Measurements from ENCODE around the gene CHPT1. TPM values are rescaled to one million over a fixed set of nuclear protein-coding genes. Genes with fewer than 3 reads are reported as not detected.
"Not testable (repeated sequence)": the region's sequence is repeated elsewhere in the genome, so short reads cannot be mapped to it uniquely, and the experiment has no call there.

Gene CHPT1
- total RNA-seq, 1 donor from 2014 or later: 86.1 TPM

DNA sequence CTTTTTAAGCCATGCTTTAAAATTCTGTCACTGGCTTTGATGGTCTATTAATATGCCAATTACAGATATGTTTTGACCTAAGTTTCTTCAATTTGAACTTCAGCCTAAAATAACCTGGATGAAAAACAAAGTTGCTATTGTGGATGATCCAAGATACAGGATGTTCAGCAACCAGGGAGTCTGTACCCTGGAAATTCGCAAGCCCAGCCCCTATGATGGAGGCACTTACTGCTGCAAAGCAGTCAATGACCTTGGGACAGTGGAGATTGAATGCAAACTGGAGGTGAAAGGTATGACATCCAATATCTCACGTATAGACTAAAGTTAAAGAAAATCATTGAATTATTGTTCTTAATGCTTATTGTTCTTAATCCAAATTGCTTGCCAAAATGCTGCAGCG lies 17.2 kb upstream of the CHPT1 start:
- intact Hi-C loops (cut with DNase I): no loop called here
- DNase-seq (ENCODE audit: low spot score): no peak

GRCh38 chr12:101680647-101681046 lies 16.8 kb upstream of the CHPT1 start:
- intact Hi-C loops (cut with DNase I): no loop called here
- DNase-seq (ENCODE audit: low spot score): no peak

DNA sequence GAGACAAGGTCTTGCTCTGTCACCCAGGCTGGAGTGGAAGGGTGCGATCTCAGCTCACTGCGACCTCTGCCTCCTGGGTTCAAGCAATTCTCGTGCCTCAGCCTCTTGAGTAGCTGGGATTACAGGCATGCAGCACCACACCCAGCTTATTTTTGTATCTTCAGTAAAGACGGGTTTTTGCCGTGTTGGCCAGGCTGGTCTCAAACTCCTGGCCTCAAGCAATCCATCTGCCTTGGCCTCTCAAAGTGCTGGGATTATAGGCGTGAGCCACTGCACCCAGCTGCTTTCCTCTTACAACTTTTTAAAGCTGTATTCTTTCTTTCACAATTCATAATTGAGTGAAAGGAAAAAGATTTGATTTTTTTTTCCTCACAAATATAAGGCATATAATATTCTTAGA lies 15.8 kb upstream of the CHPT1 start:
- intact Hi-C loops (cut with DNase I); DNase-seq (ENCODE audit: low spot score): not testable (repeated sequence)

DNA sequence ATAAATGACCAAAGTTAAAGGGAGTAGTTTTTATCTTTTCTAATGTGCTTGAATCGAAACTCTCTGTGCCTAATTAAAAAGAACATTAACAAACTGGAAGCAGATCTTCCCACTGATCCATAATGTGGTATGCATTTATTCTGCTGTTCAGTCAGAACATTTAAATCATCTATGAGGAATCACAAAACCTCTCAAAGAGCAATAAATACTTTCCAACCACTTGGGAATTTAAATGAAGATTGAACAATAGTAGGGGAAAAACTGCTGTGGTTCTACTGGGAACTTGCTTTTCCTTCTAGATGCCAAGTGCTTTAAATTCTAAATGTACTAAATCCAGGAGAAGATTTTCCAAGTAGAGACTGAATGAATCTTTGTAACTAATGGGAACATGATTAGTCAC lies 12.3 kb upstream of the CHPT1 start:
- intact Hi-C loops (cut with DNase I): no loop called here
- DNase-seq (ENCODE audit: low spot score): no peak

- no peak for DNase-seq (ENCODE audit: low spot score)
- intact Hi-C loops (cut with DNase I): no loop called here
These were observed 11.3 kb upstream of the CHPT1 start for GRCh38 chr12:101686176-101686575.

GRCh38 chr12:101690544-101691098 lies 6.8 kb upstream of the CHPT1 start:
- DNase-seq (ENCODE audit: low spot score): no peak
- intact Hi-C loops (cut with DNase I): no loop called here

- DNase-seq (ENCODE audit: low spot score): no peak
- intact Hi-C loops (cut with DNase I): no loop called here
These were observed 5.8 kb upstream of the CHPT1 start for GRCh38 chr12:101691503-101692096.

DNA sequence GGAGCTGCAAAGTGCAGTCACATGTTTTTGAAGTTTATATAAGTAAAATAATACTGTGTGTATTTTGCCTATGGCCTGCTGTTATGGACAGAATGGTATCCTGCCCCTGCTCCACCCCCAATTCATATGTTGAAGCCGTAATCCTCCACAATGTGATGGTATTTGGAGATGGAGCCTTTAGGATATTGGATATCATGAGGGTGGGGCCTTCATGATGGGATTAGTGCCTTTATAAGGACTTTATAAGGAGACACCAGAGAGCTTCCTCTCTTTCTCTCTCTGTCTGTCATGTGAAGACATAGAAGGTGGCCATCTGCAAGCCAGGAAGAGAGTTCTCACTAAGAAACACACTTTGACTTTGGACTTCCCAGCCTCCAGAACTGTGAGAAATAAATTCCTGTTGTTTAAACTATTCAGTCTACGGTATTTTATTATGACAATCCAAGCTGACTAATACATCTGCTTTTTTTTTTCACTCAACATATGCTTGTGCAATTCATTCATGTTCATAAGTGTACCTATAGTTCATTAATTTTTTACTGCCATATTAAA lies 3.1 kb upstream of the CHPT1 start:
- intact Hi-C loops (cut with DNase I): no loop called here
- no peak for DNase-seq (ENCODE audit: low spot score)

- no peak for DNase-seq (ENCODE audit: low spot score)
- intact Hi-C loops (cut with DNase I): loop anchor here (5.0 kb wide), 2 partner anchors 137 to 288 kb away; partner anchors contain the start of genes ARL1 and GNPTAB
These were observed 2.5 kb upstream of the CHPT1 start for GRCh38 chr12:101694986-101695385.

- DNase-seq (ENCODE audit: low spot score): no peak
- intact Hi-C loops (cut with DNase I): loop anchor here (5.0 kb wide), 2 partner anchors 137 to 288 kb away; partner anchors contain the start of genes ARL1 and GNPTAB
These were observed 1.7 kb upstream of the CHPT1 start for GRCh38 chr12:101695706-101696105.

GRCh38 chr12:101696251-101697196 lies 916 bp upstream of the CHPT1 start:
- intact Hi-C loops (cut with DNase I): loop anchor here (5.0 kb wide), 2 partner anchors 136 to 289 kb away; partner anchors contain the start of genes ARL1 and GNPTAB

DNA sequence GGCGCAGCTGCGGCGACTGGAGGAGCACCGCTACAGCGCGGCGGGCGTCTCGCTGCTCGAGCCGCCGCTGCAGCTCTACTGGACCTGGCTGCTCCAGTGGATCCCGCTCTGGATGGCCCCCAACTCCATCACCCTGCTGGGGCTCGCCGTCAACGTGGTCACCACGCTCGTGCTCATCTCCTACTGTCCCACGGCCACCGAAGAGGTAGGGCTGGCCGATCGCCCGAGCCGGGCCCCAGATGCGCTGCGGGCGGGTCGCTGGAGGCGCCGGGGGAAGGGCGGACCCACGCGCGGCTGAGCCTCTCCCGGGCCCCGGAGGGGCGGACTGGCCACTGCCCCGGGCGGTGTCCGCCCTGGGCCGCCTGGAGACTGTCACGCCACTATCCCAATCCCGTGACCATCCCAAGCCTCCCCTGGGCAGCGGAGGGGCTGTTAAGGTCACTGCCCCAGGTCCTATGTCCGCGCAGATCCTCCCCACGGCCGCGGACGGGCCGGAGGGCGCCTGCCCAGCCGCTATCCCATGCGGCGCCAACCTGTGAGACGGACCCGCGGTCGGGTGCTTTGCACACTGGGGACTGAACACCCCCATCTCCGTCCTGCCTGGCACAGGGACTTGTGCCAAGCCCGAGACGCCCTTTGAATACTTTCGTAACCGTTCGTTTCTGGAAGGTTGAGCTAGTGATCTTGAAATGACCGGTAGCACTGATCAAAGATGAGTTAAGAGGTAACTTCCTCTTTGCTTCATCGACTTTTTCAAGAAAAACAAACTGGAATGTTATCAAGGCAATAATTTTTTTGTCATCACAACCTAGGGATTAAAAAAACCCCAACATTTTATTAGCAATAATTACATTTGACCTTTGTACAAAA lies 725 bp downstream of the CHPT1 start:
- peak; percentile 82 for DNase-seq (ENCODE audit: low spot score)
- intact Hi-C loops (cut with DNase I): loop anchor here (5.0 kb wide), 2 partner anchors 134 to 291 kb away; partner anchors contain the start of genes ARL1 and GNPTAB

More at GRCh38 chr12:101696251-101697196, 916 bp upstream of the CHPT1 start:
- DNase-seq (ENCODE audit: low spot score): peak; percentile 79

- intact Hi-C loops (cut with DNase I): loop anchor here (5.0 kb wide), 2 partner anchors 133 to 292 kb away; partner anchors contain the start of genes ARL1 and GNPTAB
- no peak for DNase-seq (ENCODE audit: low spot score)
These were observed 1.4 kb downstream of the CHPT1 start for GRCh38 chr12:101698800-101699347.

GRCh38 chr12:101700299-101700820 lies 2.9 kb downstream of the CHPT1 start:
- intact Hi-C loops (cut with DNase I): no loop called here
- DNase-seq (ENCODE audit: low spot score): no peak

- DNase-seq (ENCODE audit: low spot score): no peak
- intact Hi-C loops (cut with DNase I): no loop called here
These were observed 6.0 kb downstream of the CHPT1 start for GRCh38 chr12:101703487-101703886.

- no peak for DNase-seq (ENCODE audit: low spot score)
- intact Hi-C loops (cut with DNase I): no loop called here
These were observed 9.0 kb downstream of the CHPT1 start for GRCh38 chr12:101706403-101706802.

- intact Hi-C loops (cut with DNase I): no loop called here
- no peak for DNase-seq (ENCODE audit: low spot score)
These were observed 9.8 kb downstream of the CHPT1 start for GRCh38 chr12:101707131-101707782.

DNA sequence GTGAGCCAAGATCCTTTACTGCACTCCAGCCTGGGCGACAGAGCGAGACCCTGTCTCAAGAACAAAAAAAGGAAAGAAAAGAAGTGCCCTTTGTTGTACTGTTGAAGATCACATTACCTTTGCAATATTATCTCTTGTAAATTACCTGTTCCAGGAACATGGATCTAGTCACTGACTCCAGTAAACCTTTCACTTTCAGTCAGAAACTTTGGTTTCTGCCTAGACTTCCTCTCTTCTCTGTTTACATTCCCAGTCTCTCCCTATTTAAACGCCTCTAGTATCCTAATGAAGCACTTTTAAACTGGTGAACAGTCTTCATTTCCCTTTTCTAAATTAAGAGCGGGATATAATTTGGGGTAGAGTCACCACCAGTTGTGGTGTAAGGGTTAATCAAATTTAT lies 12.8 kb downstream of the CHPT1 start:
- intact Hi-C loops (cut with DNase I): no loop called here
- no peak for DNase-seq (ENCODE audit: low spot score)

Data from cardiac septum (tissue), 1 donor.